ENCODE data around the gene ACSS3. TPM values are rescaled to one million over a fixed set of nuclear protein-coding genes. Genes with fewer than 3 reads are reported as not detected.

Gene ACSS3
- total and polyA plus RNA-seq, 4 experiments from 2014 or later, result not detected

GRCh38 chr12:81150382-81150781, 72.5 kb downstream of the ACSS3 start:
- no peak for DNase-seq
- no peak overlapping the region for H3K4me3 ChIP-seq (ENCODE audit: low read length in 2 of 2)
- no peaks in the 10 kb centered on the region for H3K4me1 ChIP-seq (ENCODE audit: insufficient read depth, low read length)
- H3K9me3 Mint-ChIP-seq, result peaks cover 0 to 11% (median 3%) of the 10 kb centered on the region in 8 donors
- ChIA-PET POLR2A (ENCODE audit: partially characterized antibody) (no interaction called here), CTCF (ENCODE audit: partially characterized antibody) (no interaction called here)
- H3K4me3 Mint-ChIP-seq, result no peak overlapping the region
- H3K36me3 ChIP-seq (ENCODE audit: insufficient read depth, low read length), result no peaks in the 10 kb centered on the region
- no peaks in the 10 kb centered on the region for H3K27me3 Mint-ChIP-seq
- H3K9me3 ChIP-seq (ENCODE audit: control insufficient read depth in 1 of 2, low read length in 2 of 2), result no peaks in the 10 kb centered on the region
- no peaks in the 10 kb centered on the region for H3K27me3 ChIP-seq (ENCODE audit: insufficient read depth, low read length)
- H3K27ac Mint-ChIP-seq, result no peak overlapping the region
- no peaks in the 10 kb centered on the region for H3K4me1 Mint-ChIP-seq
- intact Hi-C loops (cut with micrococcal nuclease), result no loop called here
- no peak overlapping the region for H3K27ac ChIP-seq (ENCODE audit: low read depth, low read length)
- no peaks in the 10 kb centered on the region for H3K36me3 Mint-ChIP-seq

- intact Hi-C loops (cut with micrococcal nuclease), result no loop called here
- no peak overlapping the region for H3K27ac ChIP-seq (ENCODE audit: low read depth, low read length)
- DNase-seq, result no peak
- ChIA-PET POLR2A (ENCODE audit: partially characterized antibody) (no interaction called here), CTCF (ENCODE audit: partially characterized antibody) (no interaction called here)
- Mint-ChIP-seq H3K4me3 (no peak overlapping the region), H3K27ac (no peak overlapping the region), H3K4me1 (no peaks in the 10 kb centered on the region), H3K36me3 (no peaks in the 10 kb centered on the region), H3K9me3 (peaks cover 0 to 4% (median under 1%) of the 10 kb centered on the region in 8 donors), H3K27me3 (no peaks in the 10 kb centered on the region)
- H3K36me3 ChIP-seq (ENCODE audit: insufficient read depth, low read length), result no peaks in the 10 kb centered on the region
- no peaks in the 10 kb centered on the region for H3K27me3 ChIP-seq (ENCODE audit: insufficient read depth, low read length)
- no peaks in the 10 kb centered on the region for H3K4me1 ChIP-seq (ENCODE audit: insufficient read depth, low read length)
- H3K9me3 ChIP-seq (ENCODE audit: control insufficient read depth in 1 of 2, low read length in 2 of 2), result no peaks in the 10 kb centered on the region
- H3K4me3 ChIP-seq (ENCODE audit: low read length in 2 of 2), result no peak overlapping the region
Observed at GRCh38 chr12:81159856-81160255, 82.0 kb downstream of the ACSS3 start.

GRCh38 chr12:81161680-81162079, 83.8 kb downstream of the ACSS3 start:
- Mint-ChIP-seq H3K27me3 (no peaks in the 10 kb centered on the region), H3K4me3 (no peak overlapping the region), H3K4me1 (no peaks in the 10 kb centered on the region), H3K9me3 (peaks cover 0 to 7% (median 2%) of the 10 kb centered on the region in 8 donors), H3K36me3 (no peaks in the 10 kb centered on the region), H3K27ac (no peak overlapping the region)
- H3K4me1 ChIP-seq (ENCODE audit: insufficient read depth, low read length), result no peaks in the 10 kb centered on the region
- ChIA-PET CTCF (ENCODE audit: partially characterized antibody) (no interaction called here), POLR2A (ENCODE audit: partially characterized antibody) (no interaction called here)
- H3K4me3 ChIP-seq (ENCODE audit: low read length in 2 of 2), result no peak overlapping the region
- DNase-seq, result no peak
- no peak overlapping the region for H3K27ac ChIP-seq (ENCODE audit: low read depth, low read length)
- intact Hi-C loops (cut with micrococcal nuclease), result no loop called here
- H3K9me3 ChIP-seq (ENCODE audit: control insufficient read depth in 1 of 2, low read length in 2 of 2), result no peaks in the 10 kb centered on the region
- no peaks in the 10 kb centered on the region for H3K36me3 ChIP-seq (ENCODE audit: insufficient read depth, low read length)
- H3K27me3 ChIP-seq (ENCODE audit: insufficient read depth, low read length), result no peaks in the 10 kb centered on the region

- Histone ChIP-seq H3K27me3 (ENCODE audit: insufficient read depth, low read length) (no peaks in the 10 kb centered on the region), H3K27ac (ENCODE audit: low read depth, low read length) (no peak overlapping the region), H3K36me3 (ENCODE audit: insufficient read depth, low read length) (no peaks in the 10 kb centered on the region), H3K4me3 (ENCODE audit: low read length in 2 of 2) (no peak overlapping the region), H3K4me1 (ENCODE audit: insufficient read depth, low read length) (no peaks in the 10 kb centered on the region), H3K9me3 (ENCODE audit: control insufficient read depth in 1 of 2, low read length in 2 of 2) (no peaks in the 10 kb centered on the region)
- Mint-ChIP-seq H3K4me3 (no peak overlapping the region), H3K27ac (no peak overlapping the region), H3K9me3 (peaks cover 0 to 7% (median 2%) of the 10 kb centered on the region in 8 donors), H3K27me3 (no peaks in the 10 kb centered on the region), H3K4me1 (no peaks in the 10 kb centered on the region), H3K36me3 (no peaks in the 10 kb centered on the region)
- CTCF ChIA-PET (ENCODE audit: partially characterized antibody), result no interaction called here
- no peak for DNase-seq
- POLR2A ChIA-PET (ENCODE audit: partially characterized antibody), result no interaction called here
- intact Hi-C loops (cut with micrococcal nuclease), result no loop called here
Observed at GRCh38 chr12:81162391-81163136, 84.7 kb downstream of the ACSS3 start.

- no peak overlapping the region for H3K4me3 Mint-ChIP-seq
- H3K36me3 Mint-ChIP-seq, result no peaks in the 10 kb centered on the region
- Histone ChIP-seq H3K27me3 (ENCODE audit: insufficient read depth, low read length) (no peaks in the 10 kb centered on the region), H3K36me3 (ENCODE audit: insufficient read depth, low read length) (no peaks in the 10 kb centered on the region), H3K4me1 (ENCODE audit: insufficient read depth, low read length) (no peaks in the 10 kb centered on the region), H3K9me3 (ENCODE audit: control insufficient read depth in 1 of 2, low read length in 2 of 2) (no peaks in the 10 kb centered on the region), H3K4me3 (ENCODE audit: low read length in 2 of 2) (no peak overlapping the region), H3K27ac (ENCODE audit: low read depth, low read length) (no peak overlapping the region)
- H3K4me1 Mint-ChIP-seq, result no peaks in the 10 kb centered on the region
- no peaks in the 10 kb centered on the region for H3K27me3 Mint-ChIP-seq
- CTCF ChIA-PET (ENCODE audit: partially characterized antibody), result no interaction called here
- no peak for DNase-seq
- POLR2A ChIA-PET (ENCODE audit: partially characterized antibody), result no interaction called here
- H3K9me3 Mint-ChIP-seq, result peaks cover 0 to 5% (median 2%) of the 10 kb centered on the region in 8 donors
- H3K27ac Mint-ChIP-seq, result no peak overlapping the region
- intact Hi-C loops (cut with micrococcal nuclease), result no loop called here
Observed at GRCh38 chr12:81164827-81165226, 86.9 kb downstream of the ACSS3 start.

GRCh38 chr12:81166790-81167189, 88.9 kb downstream of the ACSS3 start:
- DNase-seq, result no peak
- H3K27ac ChIP-seq (ENCODE audit: low read depth, low read length), result no peak overlapping the region
- no peaks in the 10 kb centered on the region for H3K27me3 ChIP-seq (ENCODE audit: insufficient read depth, low read length)
- no peaks in the 10 kb centered on the region for H3K9me3 ChIP-seq (ENCODE audit: control insufficient read depth in 1 of 2, low read length in 2 of 2)
- CTCF ChIA-PET (ENCODE audit: partially characterized antibody), result no interaction called here
- Mint-ChIP-seq H3K4me3 (no peak overlapping the region), H3K9me3 (peaks cover 0 to 5% (median 2%) of the 10 kb centered on the region in 8 donors), H3K36me3 (no peaks in the 10 kb centered on the region), H3K27ac (no peak overlapping the region), H3K4me1 (no peaks in the 10 kb centered on the region), H3K27me3 (no peaks in the 10 kb centered on the region)
- intact Hi-C loops (cut with micrococcal nuclease), result no loop called here
- H3K36me3 ChIP-seq (ENCODE audit: insufficient read depth, low read length), result no peaks in the 10 kb centered on the region
- no peaks in the 10 kb centered on the region for H3K4me1 ChIP-seq (ENCODE audit: insufficient read depth, low read length)
- H3K4me3 ChIP-seq (ENCODE audit: low read length in 2 of 2), result no peak overlapping the region
- POLR2A ChIA-PET (ENCODE audit: partially characterized antibody), result no interaction called here

GRCh38 chr12:81167694-81168093, 89.8 kb downstream of the ACSS3 start:
- DNase-seq, result no peak
- H3K4me1 Mint-ChIP-seq, result no peaks in the 10 kb centered on the region
- peaks cover 0 to 5% (median 2%) of the 10 kb centered on the region in 8 donors for H3K9me3 Mint-ChIP-seq
- no peaks in the 10 kb centered on the region for H3K4me1 ChIP-seq (ENCODE audit: insufficient read depth, low read length)
- H3K27ac Mint-ChIP-seq, result no peak overlapping the region
- H3K9me3 ChIP-seq (ENCODE audit: control insufficient read depth in 1 of 2, low read length in 2 of 2), result no peaks in the 10 kb centered on the region
- H3K4me3 Mint-ChIP-seq, result no peak overlapping the region
- H3K36me3 ChIP-seq (ENCODE audit: insufficient read depth, low read length), result no peaks in the 10 kb centered on the region
- H3K4me3 ChIP-seq (ENCODE audit: low read length in 2 of 2), result no peak overlapping the region
- H3K27me3 ChIP-seq (ENCODE audit: insufficient read depth, low read length), result no peaks in the 10 kb centered on the region
- POLR2A ChIA-PET (ENCODE audit: partially characterized antibody), result no interaction called here
- no peak overlapping the region for H3K27ac ChIP-seq (ENCODE audit: low read depth, low read length)
- CTCF ChIA-PET (ENCODE audit: partially characterized antibody), result no interaction called here
- H3K36me3 Mint-ChIP-seq, result no peaks in the 10 kb centered on the region
- no peaks in the 10 kb centered on the region for H3K27me3 Mint-ChIP-seq
- intact Hi-C loops (cut with micrococcal nuclease), result no loop called here

- H3K4me3 ChIP-seq (ENCODE audit: low read length in 2 of 2), result no peak overlapping the region
- H3K4me1 Mint-ChIP-seq, result no peaks in the 10 kb centered on the region
- ChIA-PET CTCF (ENCODE audit: partially characterized antibody) (no interaction called here), POLR2A (ENCODE audit: partially characterized antibody) (no interaction called here)
- H3K4me3 Mint-ChIP-seq, result no peak overlapping the region
- intact Hi-C loops (cut with micrococcal nuclease), result no loop called here
- H3K9me3 ChIP-seq (ENCODE audit: control insufficient read depth in 1 of 2, low read length in 2 of 2), result no peaks in the 10 kb centered on the region
- no peak for DNase-seq
- H3K36me3 ChIP-seq (ENCODE audit: insufficient read depth, low read length), result no peaks in the 10 kb centered on the region
- H3K36me3 Mint-ChIP-seq, result no peaks in the 10 kb centered on the region
- H3K27me3 ChIP-seq (ENCODE audit: insufficient read depth, low read length), result no peaks in the 10 kb centered on the region
- no peaks in the 10 kb centered on the region for H3K4me1 ChIP-seq (ENCODE audit: insufficient read depth, low read length)
- no peak overlapping the region for H3K27ac ChIP-seq (ENCODE audit: low read depth, low read length)
- H3K27me3 Mint-ChIP-seq, result no peaks in the 10 kb centered on the region
- H3K27ac Mint-ChIP-seq, result no peak overlapping the region
- H3K9me3 Mint-ChIP-seq, result peaks cover 0 to 5% (median 2%) of the 10 kb centered on the region in 8 donors
Observed at GRCh38 chr12:81168445-81168844, 90.6 kb downstream of the ACSS3 start.
